ENCODE data around the gene UXS1. TPM values are rescaled to one million over a fixed set of nuclear protein-coding genes. Genes with fewer than 3 reads are reported as not detected.

UXS1 gene
- total RNA-seq, 1 donor from 2014 or later, result 35.6 TPM

DNA sequence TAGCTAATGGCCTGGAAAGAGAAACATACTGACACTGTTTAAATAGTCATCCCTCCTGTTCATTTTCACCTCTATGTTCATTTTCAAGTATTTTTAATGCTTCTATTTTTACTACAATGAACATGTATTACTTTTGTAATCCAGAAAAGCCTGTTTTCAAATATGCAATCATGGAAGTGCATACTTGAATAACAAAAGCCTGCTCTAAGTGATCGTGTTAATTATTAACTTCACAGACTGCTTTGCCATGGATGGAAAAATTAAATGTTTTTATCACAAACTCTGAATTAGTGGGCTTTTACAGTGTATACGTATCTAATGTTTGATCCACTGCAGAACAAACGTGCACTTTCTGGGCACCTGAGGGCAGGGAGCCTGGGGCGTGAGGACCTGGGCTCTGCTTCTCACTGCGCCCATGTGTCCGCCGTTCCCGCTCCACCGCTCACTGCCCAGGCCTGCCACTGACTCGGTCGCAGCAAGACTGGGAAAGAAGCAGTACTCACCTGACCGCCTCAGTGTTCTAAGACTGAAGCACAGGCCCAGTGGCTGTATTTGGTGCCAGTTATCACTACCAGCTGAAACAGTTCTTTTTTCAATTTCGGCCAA, 80.6 kb downstream of the UXS1 start:
- no peak for DNase-seq (ENCODE audit: low read depth, low spot score)

DNA sequence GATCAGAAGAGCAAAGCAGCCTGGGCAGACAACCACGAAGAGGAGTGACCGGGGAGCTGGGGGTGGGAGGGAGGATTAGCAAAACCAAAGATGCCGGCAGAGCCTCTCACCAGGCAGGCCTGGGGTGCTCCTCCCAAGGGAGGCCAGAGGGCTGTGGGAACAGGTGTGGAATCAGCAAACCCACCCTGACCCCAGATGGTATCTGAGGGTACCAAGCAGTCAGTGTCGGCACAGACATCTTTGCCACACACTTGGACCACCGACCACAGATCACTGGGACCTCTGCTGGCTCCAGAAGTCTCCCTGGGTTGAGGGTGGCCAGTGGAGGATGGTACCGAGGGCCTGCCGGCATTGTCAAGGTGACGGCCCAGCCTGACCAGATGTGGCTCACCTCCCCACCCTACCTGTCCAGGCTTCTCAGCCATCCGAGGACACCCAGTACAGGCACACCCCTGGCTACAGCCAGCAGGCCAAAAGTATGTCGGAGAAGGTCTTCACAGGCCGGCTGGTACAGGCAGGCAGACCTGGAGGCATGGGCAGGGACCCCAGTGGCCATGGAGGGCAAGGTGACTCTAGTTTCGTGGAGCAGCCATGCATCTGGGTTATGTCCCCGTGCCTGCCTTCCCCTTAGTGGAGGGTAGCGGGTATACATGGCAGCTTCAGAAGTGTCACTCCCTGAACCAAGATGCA, 82.1 kb downstream of the UXS1 start:
- no peak for DNase-seq (ENCODE audit: low read depth, low spot score)

DNA sequence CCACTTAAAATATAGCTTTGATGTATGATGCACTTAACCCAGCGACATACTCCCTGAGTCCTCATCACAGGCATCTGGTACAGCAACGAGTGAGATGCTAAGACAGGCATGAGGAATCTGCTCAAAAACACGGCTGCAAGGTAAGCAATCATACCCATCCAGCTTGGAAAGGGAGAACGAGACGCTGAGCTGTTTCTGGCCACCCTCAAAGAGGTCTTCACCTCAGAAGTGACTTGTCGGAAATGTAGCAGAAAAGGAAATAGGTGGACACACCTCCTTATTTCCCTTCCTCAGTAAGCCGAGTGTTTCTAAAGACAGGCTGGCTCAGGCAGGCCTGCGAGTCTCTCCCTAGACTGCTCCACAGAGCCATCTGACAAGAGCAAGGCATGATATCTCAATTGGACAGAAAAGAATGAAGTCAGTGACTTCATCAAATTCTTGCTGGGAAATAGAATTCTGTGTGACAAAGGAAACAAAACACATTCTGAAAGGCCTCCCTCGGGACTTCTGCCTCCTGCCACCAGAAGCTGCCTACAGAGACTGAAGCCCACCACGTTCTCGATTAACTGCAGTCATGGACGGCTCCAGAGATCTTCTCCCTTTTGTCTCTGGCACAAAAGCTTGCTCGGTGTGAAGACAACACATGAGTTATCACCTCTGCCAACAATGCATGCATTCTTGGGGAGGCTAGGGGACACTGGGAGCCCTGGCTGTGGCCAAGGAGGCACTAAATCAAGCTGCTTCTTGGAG, 84.3 kb downstream of the UXS1 start:
- DNase-seq (ENCODE audit: low read depth, low spot score), result no peak

DNA sequence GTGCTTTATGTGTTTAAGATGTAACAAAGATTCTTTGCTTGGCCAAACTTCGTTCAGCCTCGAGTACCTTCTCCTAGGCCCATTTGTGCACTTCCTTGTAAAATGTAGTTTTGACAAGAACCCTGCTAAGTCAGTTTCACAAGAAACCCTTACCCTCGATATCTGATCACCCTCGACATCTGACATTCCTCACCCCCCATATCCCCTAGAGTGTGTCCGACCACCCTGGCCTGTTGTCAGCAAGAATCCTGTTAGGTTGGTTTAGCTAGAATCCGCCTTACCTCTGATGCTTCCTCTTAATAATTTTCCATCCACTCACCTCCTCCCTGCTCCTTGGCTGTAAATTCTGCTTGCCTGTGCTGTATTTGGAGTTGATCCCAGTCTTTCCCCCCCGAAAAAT, 85.3 kb downstream of the UXS1 start:
- no peak for DNase-seq (ENCODE audit: low read depth, low spot score)

DNA sequence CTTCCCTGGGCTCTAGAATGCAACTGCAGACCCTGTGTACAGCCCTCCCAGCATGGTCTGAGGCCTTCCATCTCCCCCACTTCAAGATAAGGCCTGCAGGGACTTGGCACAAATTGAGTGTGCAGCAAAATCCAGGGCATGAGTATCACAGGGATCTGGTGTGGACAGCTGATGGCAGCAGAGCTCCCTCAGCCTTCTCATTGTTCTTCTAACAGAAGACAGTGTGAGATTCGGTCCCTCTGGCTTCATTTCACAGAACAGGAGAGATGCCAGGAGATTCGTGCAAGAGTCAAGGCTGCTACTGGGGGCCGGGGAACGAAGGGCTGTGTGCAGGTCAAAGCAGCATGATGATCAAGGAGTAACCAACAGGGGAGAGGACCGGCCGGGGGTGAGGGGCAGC, 85.8 kb downstream of the UXS1 start:
- DNase-seq (ENCODE audit: low read depth, low spot score), result no peak

DNA sequence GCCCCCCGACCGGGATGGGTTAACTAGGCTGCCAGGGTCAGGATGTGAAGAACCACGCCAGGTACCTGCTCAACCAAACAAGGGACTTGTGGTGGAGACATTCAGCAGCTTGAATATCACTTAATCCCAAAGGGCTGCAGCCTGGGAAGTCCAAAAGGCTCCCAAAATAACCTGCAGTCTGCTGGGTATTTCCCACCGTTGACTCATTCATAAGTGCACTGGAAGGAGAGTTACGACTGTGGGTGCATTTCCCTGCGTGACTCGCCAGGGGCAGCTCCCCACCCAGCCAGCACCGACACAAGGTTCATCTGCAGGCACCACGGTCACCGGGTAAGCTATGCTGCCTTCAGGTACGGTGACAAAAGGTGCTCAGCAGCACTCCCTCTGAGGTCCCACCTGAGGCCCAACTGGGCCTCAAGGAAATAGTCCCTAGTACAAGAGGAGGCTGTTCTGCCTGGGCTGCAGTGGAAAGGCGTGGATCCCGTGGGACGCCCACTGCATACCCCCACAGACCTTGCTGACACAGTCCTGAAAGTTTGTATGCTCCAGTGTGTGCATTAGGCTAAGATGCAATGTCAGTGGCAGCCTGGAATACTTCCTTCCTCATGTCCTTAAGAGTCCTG, 86.5 kb downstream of the UXS1 start:
- DNase-seq (ENCODE audit: low read depth, low spot score), result no peak

DNA sequence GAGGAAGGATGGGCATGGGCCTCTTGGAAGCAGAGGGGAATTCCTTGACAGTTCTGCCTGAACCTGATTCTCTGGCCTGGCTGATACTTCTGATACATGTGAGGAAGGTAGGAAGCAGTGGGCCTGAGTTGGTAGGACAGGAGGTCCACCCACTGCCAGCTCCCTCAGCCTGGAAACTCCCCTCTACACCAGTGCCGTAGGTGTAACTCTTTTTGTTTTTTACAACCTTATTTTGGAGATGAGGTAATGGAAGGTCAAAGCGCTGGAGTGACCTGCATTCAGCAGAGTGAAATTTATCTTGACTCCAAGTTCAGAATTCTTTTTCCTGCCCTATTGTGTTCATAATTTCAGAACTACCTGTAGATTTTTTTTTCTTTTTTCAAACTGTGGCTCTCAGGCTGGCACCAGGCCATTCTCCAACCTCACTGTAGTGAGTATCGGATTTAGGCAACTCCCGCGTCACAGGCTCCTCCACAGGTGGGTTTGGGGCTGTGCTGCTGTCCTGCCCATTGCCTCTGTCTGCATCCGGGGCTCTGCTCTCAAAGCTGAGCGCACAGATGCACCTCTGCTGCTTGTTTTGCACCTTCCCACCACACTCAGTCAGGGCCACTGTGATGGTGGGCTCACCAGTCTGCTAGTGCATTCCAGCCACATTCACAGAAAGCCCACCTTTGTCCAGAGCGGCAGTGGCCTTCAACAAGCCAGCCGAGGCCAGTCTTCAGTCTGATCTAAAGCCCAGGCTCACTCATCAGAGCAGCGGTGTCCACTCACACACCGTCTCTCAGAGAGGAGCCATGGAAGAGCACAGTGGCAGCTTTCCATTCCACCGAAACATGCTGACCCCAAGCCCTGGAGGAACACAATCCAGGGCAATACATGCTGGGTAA, 87.2 kb downstream of the UXS1 start:
- no peak for DNase-seq (ENCODE audit: low read depth, low spot score)

DNA sequence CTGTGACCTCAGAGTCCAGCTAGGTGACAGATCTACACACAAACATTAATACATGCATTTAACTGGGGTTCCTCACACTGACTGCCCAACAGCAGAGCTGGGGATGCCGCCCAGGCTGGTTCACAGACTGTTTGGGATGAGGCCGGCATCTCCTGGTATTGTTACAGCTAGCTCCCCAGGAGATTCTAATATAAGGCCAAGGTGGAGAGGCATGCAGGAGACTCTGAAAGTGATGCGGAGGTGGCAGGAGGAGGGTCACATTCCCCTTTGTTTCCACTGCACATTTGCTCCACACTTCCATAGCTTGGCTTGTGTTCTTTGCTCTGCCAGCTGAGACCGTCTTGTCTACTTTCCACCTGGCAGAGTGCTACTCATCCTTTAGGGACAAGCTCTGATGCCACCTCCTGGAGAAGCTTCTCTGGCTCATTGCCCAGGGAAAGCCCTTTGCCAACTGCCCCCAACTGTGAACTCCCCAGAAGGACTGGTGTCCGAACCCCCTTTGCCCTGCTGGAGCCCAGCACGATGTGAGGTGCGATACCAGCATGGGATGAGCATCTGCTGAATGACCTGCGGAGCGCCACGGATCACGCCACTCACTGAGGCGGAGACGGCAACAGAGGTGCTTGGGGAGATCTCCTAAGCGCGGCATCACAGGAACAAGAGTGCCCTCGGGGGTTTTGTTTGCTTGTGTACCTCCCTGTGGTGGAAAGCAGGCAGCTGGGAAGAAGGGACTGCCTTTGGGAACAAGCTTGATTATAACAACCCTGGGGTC, 88.8 kb downstream of the UXS1 start:
- no peak for DNase-seq (ENCODE audit: low read depth, low spot score)

DNA sequence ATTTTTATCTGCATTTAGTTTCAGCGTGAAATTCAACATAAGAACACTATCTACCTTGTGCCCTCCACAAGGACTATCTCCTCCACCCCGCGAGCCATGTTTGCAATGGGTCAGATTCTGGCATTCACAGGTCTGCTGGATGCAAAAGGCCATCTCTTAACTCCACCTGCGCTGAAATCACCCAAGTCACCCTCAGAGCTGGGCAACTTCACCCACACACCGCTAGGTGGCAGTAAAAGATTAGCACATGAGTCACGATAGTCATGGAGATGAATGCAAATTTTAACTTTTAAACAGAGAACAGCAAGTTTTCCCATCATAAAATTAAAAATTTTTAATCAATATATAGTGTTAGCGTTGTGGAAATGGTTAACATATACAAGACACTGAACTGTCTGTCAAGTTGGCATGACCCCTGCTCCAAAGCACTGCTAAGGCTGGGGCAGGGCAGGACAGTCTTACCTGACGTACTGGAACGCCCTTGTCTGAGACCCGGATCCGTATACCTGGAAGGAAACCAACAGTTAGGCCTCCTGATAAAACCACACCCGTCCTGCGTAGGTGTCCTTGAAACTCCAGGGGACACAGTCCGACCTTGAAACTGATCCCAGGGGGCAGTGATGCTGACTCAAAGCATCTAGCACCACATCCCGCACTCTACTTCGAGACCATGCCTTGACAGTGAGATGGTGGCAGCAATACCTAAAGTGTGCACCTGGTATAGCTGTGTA, 89.6 kb downstream of the UXS1 start:
- DNase-seq (ENCODE audit: low read depth, low spot score), result peak; percentile 24

DNA sequence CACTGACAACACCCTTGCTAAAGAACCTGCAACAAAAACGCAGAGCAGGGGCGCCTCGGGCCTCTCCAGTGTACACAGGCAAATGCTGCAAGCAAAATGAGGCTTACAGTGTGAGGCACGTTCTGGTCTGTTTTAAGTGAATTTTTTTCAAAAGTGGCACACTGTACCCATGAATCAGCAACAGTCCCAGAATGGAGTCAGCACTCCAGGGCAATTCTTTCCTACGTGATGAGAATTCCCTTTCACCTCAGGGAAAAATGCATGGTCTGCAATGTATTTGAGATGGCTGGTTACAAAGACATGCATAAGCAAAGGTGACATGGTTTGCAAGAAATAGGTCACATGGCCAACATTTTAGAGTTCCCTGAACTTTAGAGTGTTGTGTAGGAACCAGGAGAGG, 94.4 kb downstream of the UXS1 start:
- no peak for DNase-seq (ENCODE audit: low read depth, low spot score)

DNA sequence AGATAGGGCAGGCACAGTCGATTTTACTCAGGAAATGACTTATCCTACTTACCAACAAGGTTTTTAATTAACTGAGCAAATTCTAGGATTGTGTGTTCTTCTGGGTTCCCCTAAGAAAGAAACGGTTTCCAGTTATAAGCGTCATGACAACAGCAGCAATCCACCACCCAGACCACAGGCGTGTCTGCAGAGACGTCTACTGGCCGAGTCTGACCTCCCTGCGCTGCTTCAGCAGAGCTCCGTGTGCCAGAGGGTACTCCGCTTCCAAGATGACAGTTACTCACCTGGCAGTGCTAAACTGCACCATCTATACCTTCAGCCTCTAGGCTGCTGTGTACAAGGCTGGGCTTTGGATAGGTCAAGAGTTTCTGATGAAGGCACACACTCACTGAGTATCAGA, 95.4 kb downstream of the UXS1 start:
- no peak for DNase-seq (ENCODE audit: low read depth, low spot score)

DNA sequence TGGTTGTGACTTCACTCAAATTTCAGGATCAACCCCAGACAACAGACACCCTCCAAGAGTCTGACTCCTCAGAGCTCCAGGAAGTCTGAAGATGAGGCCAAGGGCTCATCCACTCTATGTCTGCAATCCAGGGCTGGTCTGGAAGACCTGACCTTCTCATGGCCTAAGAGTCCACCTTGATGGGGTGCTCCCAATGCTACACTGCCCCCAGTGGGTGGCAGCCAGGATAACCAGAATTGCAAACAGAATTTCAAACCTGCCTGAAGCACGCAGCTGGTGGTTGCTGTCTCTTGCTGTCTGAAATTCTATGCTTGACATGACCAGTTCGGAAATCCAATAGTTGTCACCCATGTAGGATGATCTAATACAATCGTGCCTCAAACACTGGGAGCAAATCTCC, 96.0 kb downstream of the UXS1 start:
- DNase-seq (ENCODE audit: low read depth, low spot score), result no peak

DNA sequence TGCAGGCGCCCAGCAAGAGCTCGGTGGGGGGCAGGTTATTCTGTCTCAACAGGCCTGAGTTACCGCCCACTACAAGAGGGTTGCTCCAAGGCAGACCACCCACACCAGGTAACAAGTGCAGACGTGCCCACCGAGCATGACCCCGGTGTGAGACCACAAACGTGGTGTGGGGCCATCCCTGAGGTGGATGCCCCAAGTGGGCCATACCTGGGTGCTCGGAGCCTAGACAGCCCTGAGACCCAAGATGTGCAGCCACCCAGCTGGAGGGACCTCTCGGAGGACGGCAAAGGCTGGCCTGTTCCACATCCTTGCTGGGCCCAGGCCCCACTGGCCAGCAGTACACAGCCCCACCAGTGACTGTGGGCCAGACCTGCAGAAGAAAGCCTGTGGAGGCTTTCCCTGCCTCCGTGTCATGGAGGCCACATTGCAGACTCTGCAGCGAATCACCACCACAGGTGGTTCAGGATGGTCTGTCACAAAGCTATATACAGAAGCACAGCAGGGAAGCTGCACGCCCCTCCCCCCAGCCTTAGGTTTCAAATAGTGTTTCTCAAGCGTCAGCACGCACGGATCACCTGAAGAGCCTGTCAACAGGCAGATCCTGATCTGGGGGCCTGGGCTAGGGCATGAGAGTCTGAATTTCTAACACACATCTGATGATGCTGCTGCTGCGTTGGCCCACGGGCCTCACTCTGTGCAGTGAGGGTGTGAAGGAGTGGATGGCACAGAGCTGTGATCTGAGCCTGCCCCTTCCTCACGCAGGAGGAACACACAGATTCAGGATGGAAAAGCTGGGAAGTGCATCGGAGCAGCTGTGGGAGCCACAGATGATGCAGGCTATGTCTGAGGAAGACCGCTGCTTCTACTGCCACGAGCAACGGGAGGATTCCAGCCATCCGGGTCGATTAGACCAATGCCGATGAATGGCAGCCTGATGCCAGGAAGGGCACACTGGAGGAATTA, 96.8 kb downstream of the UXS1 start:
- DNase-seq (ENCODE audit: low read depth, low spot score), result no peak

DNA sequence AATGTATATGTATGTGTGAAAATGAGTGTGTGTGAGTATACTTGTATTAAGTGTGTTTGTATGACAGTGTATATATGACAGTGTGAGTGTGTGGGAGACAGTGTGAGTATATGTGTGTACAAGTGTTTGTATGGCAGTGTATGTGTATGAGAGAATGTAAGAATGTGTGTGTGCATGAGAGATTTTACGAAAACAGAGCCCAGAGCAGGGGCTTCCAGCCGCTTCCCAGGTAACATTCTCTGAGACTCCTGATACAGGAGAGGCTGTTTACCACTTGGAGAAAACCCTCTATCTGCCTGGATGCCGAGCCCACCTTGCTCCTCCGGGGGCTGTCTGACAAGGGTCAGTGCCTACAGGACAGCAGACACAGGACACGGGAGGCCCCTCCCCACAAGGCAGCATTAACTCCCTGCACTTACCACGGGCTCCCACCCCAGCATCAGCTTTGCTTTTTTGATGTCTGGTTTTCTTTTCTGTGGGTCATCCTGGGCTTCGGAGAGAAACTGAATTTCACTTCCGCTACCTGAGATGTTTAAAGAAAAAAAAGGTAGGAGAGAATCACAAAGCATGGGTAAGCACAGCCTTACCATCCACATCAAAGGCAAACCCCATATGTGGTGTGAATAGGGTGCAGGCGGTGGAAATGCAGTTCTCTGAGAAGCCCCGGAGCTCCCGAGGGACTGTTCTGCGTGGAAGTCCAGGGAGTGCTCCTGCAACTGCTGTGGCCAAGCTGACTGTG, 97.6 kb downstream of the UXS1 start:
- DNase-seq (ENCODE audit: low read depth, low spot score), result no peak

DNA sequence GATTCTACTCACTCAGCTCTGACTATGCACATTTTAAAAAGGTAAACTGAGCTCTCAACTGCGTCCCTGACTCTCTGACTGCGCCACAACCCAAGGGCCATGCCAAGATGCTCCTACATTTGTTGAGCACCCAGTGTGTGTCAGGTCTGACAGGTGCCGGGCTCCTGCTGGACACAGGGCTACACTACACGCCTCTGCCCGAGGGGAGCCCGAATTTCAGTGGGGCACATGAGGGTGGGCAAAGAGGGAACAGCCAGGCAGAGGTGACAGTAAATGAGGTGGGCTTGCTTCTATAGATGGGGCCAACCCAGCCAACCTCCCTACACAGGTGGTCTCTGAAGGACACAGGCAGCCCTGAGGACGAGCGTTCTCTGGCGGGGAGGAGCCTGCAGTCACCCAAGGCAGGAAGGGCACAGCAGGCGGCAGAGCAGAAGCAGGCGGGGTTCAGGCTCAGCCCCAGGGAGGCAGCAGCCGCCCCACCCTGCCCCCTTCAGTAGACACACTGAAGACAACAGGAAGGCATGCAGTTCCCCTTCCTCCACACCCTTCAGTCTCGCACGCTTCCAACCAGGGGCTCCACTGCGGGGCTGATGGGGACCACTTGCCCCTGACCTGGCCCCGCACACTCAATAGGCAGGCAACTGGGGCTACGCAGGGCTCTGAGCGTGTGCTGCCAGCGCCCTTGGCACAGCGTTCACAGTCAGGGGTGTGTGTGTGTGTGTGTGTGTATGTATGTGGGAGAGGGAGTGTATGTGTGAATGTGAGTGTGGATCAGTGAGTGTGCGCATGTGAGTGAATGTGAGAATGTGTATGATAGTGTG, 98.4 kb downstream of the UXS1 start:
- no peak for DNase-seq (ENCODE audit: low read depth, low spot score)

DNA sequence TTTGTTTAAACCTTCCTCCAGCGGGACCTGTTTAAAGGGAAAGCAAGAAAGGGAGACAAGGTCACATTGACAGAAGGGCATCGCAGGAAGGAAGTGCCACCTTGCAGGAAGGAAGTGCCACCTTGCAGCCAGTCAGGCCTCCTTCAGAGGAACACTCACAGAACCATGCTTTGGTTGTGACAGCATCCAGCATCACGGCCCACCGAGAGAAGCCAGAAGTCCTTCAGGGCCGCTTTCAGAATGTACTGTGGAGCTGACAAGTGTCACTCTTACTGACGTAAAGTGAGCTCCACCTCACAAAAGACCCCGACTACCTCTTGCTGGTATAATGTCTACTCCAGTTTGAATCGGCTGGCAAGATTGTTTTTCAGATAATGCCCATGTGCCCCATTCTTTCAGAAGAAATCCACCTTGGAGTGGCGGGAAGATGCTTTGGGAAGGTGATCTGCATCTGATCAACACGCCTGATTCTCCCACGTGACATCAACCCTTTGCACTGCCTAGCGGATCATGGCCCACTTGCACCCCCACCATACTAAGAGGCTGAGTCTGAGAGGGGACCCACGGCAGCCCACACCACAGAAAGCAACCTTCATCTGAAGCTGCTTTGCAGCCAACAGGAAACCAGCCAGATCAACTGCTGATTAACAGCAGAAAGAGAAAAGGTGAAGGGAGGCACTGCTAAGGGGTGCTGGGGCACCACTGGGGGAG, 99.8 kb downstream of the UXS1 start:
- DNase-seq (ENCODE audit: low read depth, low spot score), result no peak

All from pulmonary artery endothelial cell (primary cell).